GM19324 (cell line): ENCODE data around the gene GFRA1.
"Not testable (repeated sequence)": the region's sequence is repeated elsewhere in the genome, so short reads cannot be mapped to it uniquely, and the experiment has no call there.

ENCODE experiments used
- ATAC-seq: cut with Tn5 transposase; IDR thresholded peaks from one replicate; pipeline ENCODE4 v1.9.1; 2021; ENCODE audit warnings: mild to moderate bottlenecking, moderate library complexity; ENCODE audit not compliant: unreplicated experiment, low FRiP score

The GFRA1 gene

DNA sequence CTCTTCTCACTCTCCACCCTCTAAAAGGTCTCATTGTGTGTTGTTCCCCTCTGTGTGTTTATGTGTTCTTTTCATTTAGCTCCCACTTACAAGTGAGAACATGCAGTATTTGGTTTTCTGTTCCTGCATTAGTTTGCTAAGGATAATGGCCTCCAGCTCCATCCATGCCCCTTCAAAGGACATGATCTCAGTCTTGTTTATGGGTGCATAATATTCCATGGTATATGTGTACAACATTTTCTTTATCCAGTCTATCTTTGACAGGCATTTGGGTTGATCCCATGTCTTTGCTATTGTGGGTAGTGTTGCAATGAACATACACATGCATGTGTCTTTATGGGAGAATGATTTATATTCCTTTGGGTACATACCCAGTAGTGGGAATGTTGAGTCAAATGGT lies 107.1 kb downstream of the GFRA1 start:
- ATAC-seq = not testable (repeated sequence)

DNA sequence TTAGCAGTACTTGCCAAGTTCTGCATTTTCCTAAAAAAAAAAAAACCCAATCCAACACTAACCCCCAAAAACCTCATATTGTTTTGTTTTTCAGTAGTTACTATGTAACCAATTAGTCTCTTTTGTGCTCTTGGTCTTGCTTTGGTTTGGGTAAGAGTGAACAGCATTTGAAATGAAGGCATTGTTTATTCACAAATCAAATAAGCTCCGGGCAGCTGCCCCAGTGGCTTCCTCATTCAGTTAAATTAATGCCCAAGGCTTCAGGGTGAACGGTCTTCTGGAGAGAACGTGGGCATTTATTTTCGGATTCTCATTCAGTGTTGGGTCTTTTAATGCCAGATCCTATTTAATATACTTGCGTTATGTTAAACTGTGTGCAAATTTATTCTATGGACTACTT lies 108.7 kb downstream of the GFRA1 start:
- ATAC-seq = no peak

DNA sequence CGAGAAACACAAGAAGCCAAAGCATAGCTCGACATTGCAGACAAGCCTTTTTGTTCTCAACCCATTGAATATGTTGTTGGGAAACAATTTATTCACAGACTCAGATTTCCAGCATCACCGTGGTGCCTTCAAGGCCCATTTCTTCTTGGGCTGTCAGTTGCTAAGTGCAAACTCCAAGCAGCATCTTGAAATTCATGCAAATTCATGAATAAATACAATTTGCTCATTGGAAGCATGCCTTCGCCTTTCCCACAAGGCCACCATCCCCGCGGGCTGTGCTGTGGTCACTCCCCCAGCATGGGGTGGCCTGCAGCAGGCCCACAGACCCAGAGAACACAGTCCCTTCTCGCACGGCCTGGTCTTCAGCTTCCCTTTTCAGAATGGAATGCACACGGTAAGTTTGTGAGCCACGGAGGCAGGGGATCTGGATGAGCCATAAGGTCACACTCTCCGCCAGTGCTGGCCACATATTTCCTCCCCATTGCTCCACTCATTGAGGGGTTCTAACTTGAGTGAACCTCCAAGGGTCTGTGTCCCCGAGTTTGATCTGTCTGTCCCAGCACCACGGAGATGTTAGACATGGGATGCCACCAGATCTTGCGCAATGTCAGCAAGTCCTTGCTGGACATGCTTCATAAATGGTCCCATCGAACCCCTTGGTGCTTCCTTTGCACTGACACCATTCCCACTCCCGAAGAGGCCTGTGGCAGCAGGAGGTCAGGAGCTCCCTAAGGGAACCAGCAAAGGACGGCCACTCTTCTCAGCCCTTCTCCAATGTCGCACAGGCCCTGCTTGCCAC lies 109.5 kb downstream of the GFRA1 start:
- no peak for ATAC-seq

DNA sequence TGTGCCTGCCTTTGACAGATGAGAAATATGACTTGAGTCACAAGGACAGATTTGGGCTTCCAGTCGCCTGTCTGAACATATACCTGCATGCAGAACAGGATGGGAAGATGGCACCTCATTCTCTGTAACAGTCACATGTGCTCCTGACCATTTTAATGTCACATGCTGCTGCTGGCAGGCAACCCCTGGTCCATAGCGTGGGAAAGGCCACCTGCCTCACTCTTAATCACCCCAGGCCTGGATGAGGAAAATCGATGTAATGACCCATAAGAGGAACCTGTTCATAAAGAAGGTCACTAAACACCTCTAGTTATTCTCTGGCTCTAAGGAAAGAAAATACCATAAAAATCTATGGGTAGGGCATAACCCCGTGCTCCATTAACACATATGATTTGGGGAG lies 110.2 kb downstream of the GFRA1 start:
- no peak for ATAC-seq

DNA sequence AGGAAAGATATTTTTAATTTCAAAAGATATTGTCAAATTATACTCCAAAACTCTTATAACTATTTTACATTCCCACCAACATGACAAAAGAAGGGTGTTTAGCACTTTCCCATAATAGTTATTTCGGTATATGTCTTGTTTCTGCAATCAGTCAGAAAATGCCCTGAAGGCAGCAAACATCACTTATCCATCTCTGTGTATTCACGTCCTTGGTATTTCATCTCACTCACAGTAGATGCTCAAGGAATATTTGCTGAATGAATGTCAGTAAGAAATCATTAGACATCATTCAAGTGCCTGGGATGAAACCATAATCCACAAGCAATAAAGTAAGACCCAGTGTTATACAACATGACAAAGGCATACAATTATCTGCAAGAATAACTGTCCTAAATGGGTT lies 112.7 kb downstream of the GFRA1 start:
- ATAC-seq = no peak

DNA sequence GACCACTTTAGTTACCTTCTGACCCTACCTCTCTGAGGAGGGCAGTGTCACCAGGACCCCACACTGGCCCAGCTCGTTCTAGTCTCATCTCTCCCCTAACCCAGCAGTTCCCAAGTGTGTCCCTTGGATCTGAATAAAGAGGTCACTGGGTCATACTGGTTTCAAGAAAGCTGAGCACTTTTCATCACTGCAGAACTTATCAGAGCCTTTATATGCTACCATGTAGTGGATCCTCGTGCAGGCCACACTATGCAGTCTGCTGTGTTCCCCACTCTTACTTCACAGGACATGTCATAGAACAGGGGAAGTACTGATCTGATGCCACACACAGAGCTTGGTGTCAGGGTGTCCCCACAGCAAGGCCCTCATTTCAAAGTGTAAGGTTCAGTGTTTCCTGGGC lies 113.8 kb downstream of the GFRA1 start:
- ATAC-seq = no peak

DNA sequence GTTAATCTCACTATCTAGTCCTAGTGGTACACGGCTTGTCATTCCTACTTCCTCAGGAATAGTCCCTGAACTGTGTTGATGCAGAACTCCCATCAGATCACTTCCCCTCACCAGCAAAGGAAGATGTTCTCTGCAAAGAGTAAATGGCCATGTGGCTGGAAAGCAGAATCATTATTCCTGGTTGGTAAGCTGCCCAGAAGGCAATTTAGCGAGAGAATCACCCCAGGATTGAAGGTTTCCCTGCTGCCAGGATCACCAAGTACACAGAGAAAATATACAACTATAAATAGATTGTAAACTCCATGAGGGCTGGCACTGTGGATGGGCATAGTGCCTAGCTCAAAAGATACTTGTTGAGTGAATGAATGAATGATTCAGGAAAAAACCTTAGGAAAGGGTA lies 115.0 kb downstream of the GFRA1 start:
- ATAC-seq = no peak

DNA sequence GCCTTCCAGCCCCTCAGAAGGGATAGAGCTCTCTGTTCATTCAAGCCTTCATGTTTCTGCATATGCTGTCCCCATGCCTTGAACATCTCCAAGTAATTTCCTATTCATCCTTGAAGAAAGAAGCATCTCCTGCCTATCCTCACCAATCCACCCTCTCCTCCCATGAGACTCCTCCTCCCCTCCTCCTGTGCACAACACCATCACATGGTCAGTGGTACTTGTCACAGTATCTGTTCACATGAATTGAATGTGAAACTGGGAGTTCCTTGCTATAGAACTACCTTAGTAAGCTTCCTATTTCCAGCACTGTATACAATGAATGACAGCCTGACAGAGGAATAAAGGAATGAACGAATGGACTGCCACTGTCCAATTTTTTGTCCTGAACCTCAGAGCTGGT lies 115.5 kb downstream of the GFRA1 start:
- no peak for ATAC-seq

DNA sequence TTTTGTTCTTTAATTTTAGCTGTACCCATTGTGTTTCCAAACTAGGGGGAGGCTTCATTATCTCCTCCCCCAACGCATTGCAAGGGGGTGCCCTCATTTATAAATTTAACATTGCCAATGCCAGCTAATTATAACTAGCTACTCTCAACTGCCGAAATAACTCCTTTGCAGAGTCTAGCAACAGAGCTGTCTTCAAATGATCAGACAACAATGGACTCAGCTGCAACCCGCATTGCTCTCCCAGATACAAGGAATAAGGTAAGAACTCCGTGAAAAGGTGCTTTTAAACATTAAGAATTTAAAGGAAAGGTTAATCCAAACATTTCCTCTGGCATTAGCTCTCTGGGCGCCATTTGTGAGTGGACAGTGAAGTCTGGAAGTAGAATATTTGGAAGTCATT lies 116.2 kb downstream of the GFRA1 start:
- ATAC-seq = no peak

DNA sequence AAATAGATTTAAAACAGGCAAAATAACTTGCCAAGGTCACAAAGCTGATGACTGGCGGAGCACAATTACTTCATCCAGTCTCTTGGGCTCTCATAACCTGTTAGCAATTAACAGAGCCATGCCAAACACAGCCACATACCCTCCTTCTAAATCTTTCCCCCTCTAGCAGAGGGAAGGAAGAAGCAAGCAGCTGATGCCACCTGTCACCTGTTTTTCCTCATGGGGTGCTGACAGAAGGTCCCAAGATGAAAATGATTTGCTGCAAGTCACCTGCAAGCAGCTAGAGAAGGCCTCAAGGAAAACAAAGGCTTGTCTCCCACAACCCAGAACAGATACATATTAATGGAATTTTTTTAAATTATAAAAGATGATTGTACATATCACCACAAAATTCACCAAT lies 117.8 kb downstream of the GFRA1 start:
- ATAC-seq = no peak

DNA sequence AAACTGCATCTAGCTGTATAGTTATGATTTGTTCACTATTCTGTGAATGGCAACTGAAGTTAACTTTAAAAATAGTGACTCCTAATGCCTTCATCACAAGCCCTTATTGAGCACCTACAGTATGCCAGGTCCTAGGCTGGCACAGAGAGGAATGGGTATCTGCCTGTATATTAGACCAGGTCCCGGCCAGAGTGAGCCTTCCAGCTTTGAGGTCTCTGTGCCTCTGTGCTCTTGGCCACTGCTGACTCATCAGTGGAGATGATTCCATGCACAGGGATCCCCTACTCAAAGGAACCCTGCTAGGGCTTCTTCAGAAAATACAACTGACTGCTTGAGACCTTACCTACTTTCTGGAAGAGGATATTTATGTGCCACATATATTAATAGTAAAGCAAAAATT lies 118.4 kb downstream of the GFRA1 start:
- no peak for ATAC-seq

DNA sequence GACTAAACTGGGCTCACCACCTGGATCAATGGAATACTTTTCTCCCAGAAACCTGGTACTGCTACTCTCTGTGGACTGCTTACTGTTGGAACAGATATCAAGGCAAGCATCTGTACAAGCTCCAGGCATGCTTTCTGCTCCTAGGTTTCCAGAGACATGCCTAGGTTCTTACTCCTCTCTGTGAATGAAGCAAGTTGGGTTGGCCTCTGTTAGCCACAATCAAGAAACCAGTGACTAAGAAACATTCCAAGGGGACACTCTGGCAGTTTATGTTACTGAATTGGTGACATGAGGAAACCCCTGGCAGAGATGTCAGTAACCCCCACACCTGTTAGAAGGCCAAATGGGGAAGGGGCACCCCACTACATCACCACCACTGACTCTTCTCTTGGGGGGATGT lies 121.9 kb downstream of the GFRA1 start:
- ATAC-seq = no peak

DNA sequence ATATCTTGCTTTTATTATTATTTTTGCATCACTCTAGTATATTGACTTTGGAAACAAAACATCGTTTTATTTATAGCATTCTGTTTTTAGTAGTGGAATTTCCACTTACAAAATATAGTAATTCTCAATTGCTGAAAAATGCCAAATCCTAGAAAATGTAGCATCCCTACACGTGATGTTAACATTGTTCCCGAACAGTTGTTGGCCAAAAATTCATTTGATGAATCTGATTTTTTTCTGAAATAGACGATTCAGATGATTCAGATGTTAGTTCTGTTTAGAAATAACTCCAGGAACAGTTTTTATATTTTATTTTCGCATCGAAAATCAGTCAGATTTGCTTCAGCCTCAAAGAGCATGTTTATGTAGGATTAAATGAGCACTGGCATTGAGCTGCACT lies 122.4 kb downstream of the GFRA1 start:
- no peak for ATAC-seq

DNA sequence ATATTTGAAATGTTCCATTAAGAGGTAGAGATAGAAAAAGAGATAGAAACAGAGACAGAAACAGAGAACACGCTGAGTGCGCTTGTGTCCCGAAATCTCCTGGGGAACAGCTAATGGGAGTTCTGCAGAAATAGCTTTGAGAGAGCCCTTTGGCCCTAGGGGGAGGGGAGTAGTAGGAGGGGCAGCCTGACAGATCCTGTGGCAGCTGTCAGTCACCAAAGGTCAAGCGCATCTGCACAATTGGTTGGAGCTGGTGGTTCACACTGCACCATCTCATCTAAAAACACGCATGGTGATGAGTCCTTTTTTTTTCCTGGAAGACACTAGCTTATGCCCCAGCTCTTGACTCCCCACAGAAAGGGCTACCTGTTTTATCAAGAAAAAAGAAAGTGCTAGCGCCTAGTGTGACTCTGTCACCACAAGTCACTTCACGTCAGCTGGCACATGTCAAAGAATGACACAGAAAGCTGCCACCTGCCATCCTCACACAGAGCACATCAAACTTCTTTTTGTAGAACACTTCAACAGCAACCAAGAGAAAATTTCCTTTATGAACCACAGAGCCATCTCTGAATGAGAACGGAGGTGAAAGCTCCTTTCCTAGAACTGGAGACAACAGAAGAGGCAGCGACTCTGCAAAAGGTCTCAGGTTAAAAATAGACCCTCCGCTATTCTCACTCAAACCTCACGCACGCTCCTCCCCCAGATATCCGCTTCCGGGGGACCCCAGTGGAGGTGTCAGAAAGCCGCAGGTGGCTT lies 125.7 kb downstream of the GFRA1 start:
- ATAC-seq = no peak

DNA sequence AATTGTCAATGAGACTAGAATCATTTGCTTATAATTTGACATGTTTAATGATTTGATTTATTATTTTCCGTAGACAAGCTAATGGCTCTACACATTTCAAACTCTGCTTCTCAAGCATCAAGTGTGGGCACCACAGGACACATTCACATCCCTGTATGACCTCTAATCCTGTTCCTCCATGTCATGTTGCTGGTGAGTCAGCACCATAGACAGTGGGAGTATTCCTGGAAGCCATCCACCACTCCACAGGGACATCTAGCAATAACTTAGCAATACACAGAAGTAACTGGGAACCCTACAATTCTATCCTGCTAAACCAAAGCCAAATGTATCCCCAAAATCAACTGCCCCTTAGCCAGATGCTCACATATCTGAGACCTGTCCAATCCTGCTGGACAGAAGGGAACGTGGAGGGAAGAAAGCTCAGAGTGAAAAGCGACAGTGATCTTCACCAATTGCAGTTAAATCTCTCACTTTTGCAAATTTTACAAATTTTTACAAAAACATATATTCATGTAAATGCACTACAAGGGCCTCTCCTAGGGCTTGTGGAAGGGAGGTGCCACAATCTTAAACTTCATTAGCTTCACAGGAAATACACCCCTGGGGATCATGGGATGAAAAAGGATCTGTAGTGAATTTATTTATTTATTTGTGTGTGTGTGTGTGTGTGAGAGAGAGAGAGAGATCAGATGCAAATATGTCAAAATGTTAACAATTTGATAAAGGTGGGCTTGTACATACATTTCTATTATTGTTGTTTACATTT lies 126.5 kb downstream of the GFRA1 start:
- no peak for ATAC-seq

DNA sequence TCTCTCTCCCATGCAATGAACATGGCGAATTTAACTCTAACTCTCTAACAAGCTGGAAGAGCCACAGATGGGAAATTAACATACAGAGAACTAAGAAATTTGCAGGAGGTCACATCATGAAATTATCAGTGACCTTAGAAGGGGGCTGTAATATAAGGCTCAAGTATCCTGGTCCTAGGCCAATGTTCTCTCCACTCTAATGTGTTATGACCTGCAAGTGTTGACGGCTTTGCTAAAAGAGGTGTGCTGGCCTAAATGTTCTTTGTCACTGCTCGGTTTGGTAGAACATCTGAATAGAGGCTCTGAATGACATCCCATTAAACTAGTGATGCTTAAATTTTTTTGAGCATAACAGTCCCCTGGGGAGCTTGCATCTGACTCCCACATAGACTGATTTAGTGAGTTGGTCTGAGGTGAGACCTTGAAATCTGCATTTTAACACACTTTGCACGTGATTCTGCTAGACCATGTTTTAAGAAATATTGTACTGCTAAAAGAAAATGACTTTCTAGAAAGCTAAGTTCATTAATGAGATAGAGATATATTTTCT lies 129.3 kb downstream of the GFRA1 start:
- no peak for ATAC-seq

DNA sequence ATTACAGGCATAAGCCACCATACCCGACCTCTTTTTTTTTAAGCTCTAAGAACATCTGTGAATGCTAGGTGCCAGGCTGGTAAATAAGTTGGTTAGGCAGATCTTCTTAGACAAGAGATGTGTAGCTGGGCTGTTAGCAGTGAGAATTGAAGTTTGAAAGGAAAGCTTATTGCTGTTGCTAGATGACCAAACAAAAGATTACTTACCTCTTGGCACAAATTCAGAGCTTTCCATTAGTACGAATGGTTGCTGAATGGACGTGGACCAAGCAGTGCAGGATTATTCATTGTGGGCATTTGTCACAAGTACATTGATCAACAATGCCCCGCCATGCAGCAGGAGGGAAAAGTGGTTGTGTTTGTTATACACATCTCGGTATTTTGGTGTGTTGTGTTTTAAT lies 131.2 kb downstream of the GFRA1 start:
- ATAC-seq = no peak

DNA sequence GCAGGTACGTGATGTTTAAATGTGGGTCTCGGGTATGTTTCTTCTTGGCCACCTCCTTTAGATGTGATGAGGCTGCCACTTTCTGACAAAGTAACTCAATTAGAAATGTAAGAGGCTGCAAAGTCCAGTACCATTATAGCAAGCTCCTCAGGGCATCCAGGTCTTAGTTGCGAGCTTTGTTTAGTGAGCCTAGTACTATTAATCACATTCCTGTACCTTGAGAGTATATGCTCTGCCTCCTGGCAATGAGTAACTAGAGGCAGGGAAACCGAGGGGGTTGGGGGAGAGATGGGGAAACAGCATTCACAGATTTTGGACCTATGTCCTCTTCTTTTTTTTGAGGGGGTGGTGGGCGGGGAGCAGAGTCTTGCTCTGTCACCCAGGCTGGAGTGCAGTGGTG lies 131.8 kb downstream of the GFRA1 start:
- ATAC-seq = no peak

DNA sequence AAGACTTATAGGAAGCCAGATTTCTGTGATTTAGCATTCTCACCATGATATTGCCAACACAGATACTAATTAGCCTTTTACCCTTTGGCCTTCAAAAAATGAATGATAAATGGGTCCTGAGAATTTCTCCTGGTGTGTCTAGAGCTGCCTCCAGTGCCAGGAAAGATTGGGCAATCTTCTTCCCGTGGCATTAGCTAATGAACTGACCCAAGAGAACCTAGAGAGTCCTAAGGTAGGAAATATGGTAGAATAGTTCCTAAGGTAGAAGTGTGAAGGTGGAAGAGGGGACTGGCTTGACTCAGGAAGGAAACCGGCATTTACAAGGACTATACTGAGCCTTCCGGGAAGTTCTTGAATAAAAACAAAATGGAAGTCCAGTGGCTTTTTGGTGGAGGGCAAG lies 133.1 kb downstream of the GFRA1 start:
- ATAC-seq = no peak

DNA sequence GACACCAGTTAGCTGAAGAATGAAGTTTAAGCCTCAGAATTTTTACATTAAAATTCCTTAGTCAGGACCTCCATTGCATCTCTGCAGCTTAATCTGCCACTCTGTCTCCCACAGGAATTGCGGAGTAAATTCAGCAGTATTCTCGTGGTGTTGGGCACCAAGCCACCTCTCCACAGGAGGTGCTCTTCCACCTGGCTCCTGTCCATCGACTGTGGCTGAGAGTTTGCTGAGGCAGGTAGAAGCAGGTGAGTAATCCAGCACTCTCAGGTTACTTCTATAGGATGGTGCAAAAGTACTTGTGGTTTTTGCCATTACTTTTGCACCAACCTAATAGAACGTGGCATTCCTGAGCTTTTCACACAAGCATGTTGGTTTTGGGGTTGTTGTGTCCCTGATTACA lies 134.1 kb downstream of the GFRA1 start:
- ATAC-seq = no peak

DNA sequence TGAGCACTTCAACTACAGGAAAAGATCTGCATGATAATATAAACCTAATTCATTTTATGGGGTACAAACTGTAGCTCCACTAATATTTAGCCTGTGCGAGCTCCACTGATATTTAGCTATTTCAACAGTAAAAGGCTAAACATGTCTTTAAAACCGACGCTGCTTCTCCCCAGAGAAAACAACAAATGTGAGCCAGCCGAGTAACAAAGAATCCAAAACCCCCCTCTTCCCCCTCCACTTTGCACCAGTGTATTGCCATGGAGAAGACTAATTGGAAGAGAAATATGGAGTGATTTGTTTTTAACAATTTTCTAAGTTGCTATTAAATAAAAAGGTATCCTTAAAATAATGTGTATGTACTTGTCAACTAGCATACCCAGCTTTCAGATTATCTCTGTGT lies 136.7 kb downstream of the GFRA1 start:
- no peak for ATAC-seq
